HepG2 (cell line): ENCODE results near the gene INTS6. TPM values are rescaled to one million over a fixed set of nuclear protein-coding genes. Genes with fewer than 3 reads are reported as not detected.

Experiments used
- ATAC-seq: fragments of 200-7000 bp; cut with Tn5 transposase; 3 replicates; pipeline ENCODE4 v1.9.1; 2020; ENCODE audit warnings: mild to moderate bottlenecking, moderate library complexity
- BruUV-seq: library from RNA; stranded (reverse); fragments of 400-500 nt; replicated peaks from 2 replicates; lab custom pipeline; 2021; lab: Mats Ljungman, UMichigan
- CTCF ChIA-PET: fragments of 300-600 bp; formaldehyde crosslinking; extraction: SDS; loops from one replicate; lab custom pipeline; 2021; ENCODE audit warnings: low total read pairs, inconsistent platforms, low intra/inter-chr PET ratio; lab: Yijun Ruan, JAX
- POLR2A ChIA-PET: fragments of 350-600 bp; sonication (Branson Sonifier 250); formaldehyde crosslinking; loops from one replicate; lab custom pipeline; 2020; ENCODE audit warnings: antibody characterized with exemption, inconsistent platforms; lab: Yijun Ruan, JAX
- DNase-seq: peaks from one replicate; pipeline ENCODE4 v3.0.0-alpha.2; 2015; ENCODE audit warnings: low spot score
- FAIRE-seq: peaks from 3 replicates; lab custom pipeline; 2011; peaks lifted over from hg19 to GRCh38; lab: Jason Lieb, UNC
- H2AFZ ChIP-seq: one replicate; pipeline ENCODE4 v1.6.1; 2011; ENCODE audit warnings: low read length, inconsistent platforms
- H3K27ac ChIP-seq: fragments of 300-600 bp; 3 replicates; pipeline ENCODE4 v1.8.0; 2011; ENCODE audit warnings: mixed run types, mild to moderate bottlenecking, mixed read lengths, low read length, inconsistent platforms; ENCODE audit not compliant: insufficient read depth; ENCODE audit errors: extremely low read length
- H3K27me3 ChIP-seq, 2 experiments: fragments of 200-600 bp in 1 of 2; 2 replicates in 1 of 2; 3 replicates in 1 of 2; pipeline versions ENCODE4 v1.6.0 to v1.8.0; 2011; ENCODE audit warnings: low read length in 2 of 2, mild to moderate bottlenecking in 2 of 2, moderate library complexity in 2 of 2, inconsistent platforms in 1 of 2; ENCODE audit not compliant: insufficient read depth in 2 of 2, control insufficient read depth in 1 of 2
- H3K36me3 ChIP-seq, 2 experiments: fragments of 200-600 bp in 1 of 2; replicated peaks in 1 of 2; 2 replicates in 1 of 2; 3 replicates in 1 of 2; pipeline versions ENCODE4 v1.5.1 to v1.8.0; 2011; ENCODE audit warnings: low read length in 2 of 2, inconsistent platforms in 1 of 2; ENCODE audit not compliant: insufficient read depth in 2 of 2, control insufficient read depth in 1 of 2
- H3K4me1 ChIP-seq: 2 replicates; pipeline ENCODE4 v1.5.1; 2012; ENCODE audit warnings: low read length, inconsistent platforms; ENCODE audit not compliant: insufficient read depth
- H3K4me2 ChIP-seq: 2 replicates; pipeline ENCODE4 v1.6.0; 2011; ENCODE audit warnings: low read depth, low read length, inconsistent platforms
- H3K4me3 ChIP-seq, 3 experiments: fragments of 200-600 bp in 1 of 3; sonication (generic), shearing (Covaris generic) in 1 of 3; replicated peaks in 1 of 3; 2 replicates each; pipeline ENCODE4 v1.5.1; 2011 to 2016; ENCODE audit warnings: low read length in 3 of 3, inconsistent platforms in 2 of 3, low read depth in 2 of 3, mild to moderate bottlenecking in 2 of 3, control low read depth in 1 of 3, mixed read lengths in 1 of 3; ENCODE audit not compliant: insufficient read depth in 1 of 3
- H3K79me2 ChIP-seq: one replicate; pipeline ENCODE4 v1.6.1; 2011; ENCODE audit warnings: low read length, inconsistent platforms; ENCODE audit not compliant: insufficient read depth
- H3K9ac ChIP-seq: 2 replicates; pipeline ENCODE4 v1.6.0; 2011; ENCODE audit warnings: mild to moderate bottlenecking, low read depth, low read length, inconsistent platforms; ENCODE audit not compliant: insufficient read depth
- H3K9me3 ChIP-seq: 2 replicates; pipeline ENCODE4 v1.5.1; 2012; ENCODE audit warnings: mild to moderate bottlenecking, low read length
- H4K20me1 ChIP-seq: 2 replicates; pipeline ENCODE4 v1.6.0; 2011; ENCODE audit warnings: inconsistent platforms, mild to moderate bottlenecking, low read length, moderate library complexity; ENCODE audit not compliant: insufficient read depth
- HNF1A ChIP-seq, 2 experiments: sonication (generic) in 1 of 2; formaldehyde crosslinking in 1 of 2; IDR thresholded peaks; 2 replicates each; pipeline versions ENCODE4 v1.4.0 to v1.6.1; 2016 to 2020; ENCODE audit warnings: borderline replicate concordance in 1 of 2, low read depth in 1 of 2, mild to moderate bottlenecking in 1 of 2, missing genetic modification reagents in 1 of 2
- JDP2 ChIP-seq: sonication (generic); formaldehyde crosslinking; IDR thresholded peaks from 2 replicates; pipeline ENCODE4 v1.8.1; 2022; ENCODE audit warnings: missing genetic modification reagents, borderline replicate concordance
- ZNF362 ChIP-seq: sonication (generic); formaldehyde crosslinking; IDR thresholded peaks from 2 replicates; pipeline ENCODE4 v1.4.0; 2020; ENCODE audit warnings: missing genetic modification reagents, mild to moderate bottlenecking, borderline replicate concordance
- WGBS: methylation state at CpG from one replicate; pipeline ENCODE4 v1.1.6; 2017; ENCODE audit warnings: low lambda C conversion rate; 5-methylcytosine and 5-hydroxymethylcytosine counted together
- in situ Hi-C: cut with HindIII; loops from 2 replicates; pipeline ENCODE4 v1.10.0; 2017; ENCODE audit warnings: low pct_unique_long_range_greater_than_20kb; ENCODE audit not compliant: extremely low pct_ligation_motif_present
- intact Hi-C: fragments of 100-400 bp; cut with micrococcal nuclease; formaldehyde crosslinking; loops from one replicate; pipeline ENCODE4 v1.10.0; 2022; ENCODE audit not compliant: unreplicated experiment
- polyA plus RNA-seq, 8 experiments: library from polyadenylated mRNA; depleted of rRNA in 3 of 8; stranded (reverse) in 7 of 8; unstranded in 1 of 8; fragments of >200 nt; fragmentation: Illumina TruSeq in 4 of 8; extraction: Trizol in 4 of 8; gene quantifications; 2 replicates each; pipeline versions ENCODE4 v1.2.1 to v1.2.3, GENCODE V29; 2011 to 2016; ENCODE audit warnings: low read depth in 4 of 8, missing spikeins in 1 of 8, mixed read lengths in 1 of 8; ENCODE audit not compliant: insufficient read depth in 1 of 8
- total RNA-seq, 5 experiments: library from RNA; depleted of rRNA; stranded (reverse); fragments of >200 nt; fragmentation: Illumina TruSeq; extraction: Trizol; gene quantifications; 2 replicates each; pipeline ENCODE4 v1.2.3, GENCODE V29; 2016; ENCODE audit warnings: low read depth in 1 of 5

INTS6 gene
- total and polyA plus RNA-seq, 2 of the 13 experiments (the other 11 are each of a cell fraction or from before 2014, with no cell fraction given), result 27.9 to 38.4 TPM

- Histone ChIP-seq H3K4me2 (peak overlapping the region; percentile 61), H3K79me2 (no peaks in the 10 kb centered on the region), H3K9me3 (no peaks in the 10 kb centered on the region), H3K9ac (no peak overlapping the region), H3K4me3 (no peak overlapping the region), H2AFZ (no peak overlapping the region), H3K4me1 (peaks cover 37% of the 10 kb centered on the region), H3K36me3 (no peaks in the 10 kb centered on the region), H3K27ac (no peak overlapping the region), H4K20me1 (no peaks in the 10 kb centered on the region), H3K27me3 (no peaks in the 10 kb centered on the region; a peak in 2 of 5 replicates)
- POLR2A ChIA-PET, result interaction anchor here (2.1 kb wide), 1 partner anchor 47 kb away, joined by 10 read pairs; the partner anchor contains the start of gene INTS6
- TF ChIP-seq HNF1A (IDR thresholded peaks at IDR 0.05; ENCODE audit: low read depth), result peak; percentile 56; the same call in 1 of the 2 replicates
- 0 out of 2 replicates have a peak, but pooled peaks have one; percentile 22 for TF ChIP-seq HNF1A (CRISPR knock-in tag; IDR thresholded peaks at IDR 0.05; ENCODE audit: borderline replicate concordance)
- TF ChIP-seq JDP2 (CRISPR knock-in tag), result no peak
- TF ChIP-seq ZNF362, result peak; percentile 74; the same call in 1 of the 2 replicates
- CTCF ChIA-PET, result no interaction called here
- ATAC-seq, result peak; percentile 82
- FAIRE-seq, result no peak
- DNase-seq, result no peak
- WGBS, result 17% methylated on average over 4 of the region's 4 CpGs
- intact Hi-C loops, result no loop called here
- no TSS peak for BruUV-seq
- in situ Hi-C loops, result no loop called here
Measured at GRCh38 chr13:51499841-51500240, 47.0 kb upstream of the INTS6 start.
